A673 (cell line): ENCODE results near the gene SLC16A11.
A peak's percentile ranks its signal among the peaks of the same experiment; 100 is the strongest.

Source experiments
- EZH2 ChIP-seq: fragments of 200-600 bp; sonication (generic); IDR thresholded peaks from 2 replicates; pipeline ENCODE4 v1.6.1; 2017; ENCODE audit warnings: borderline replicate concordance, low read depth, mild to moderate bottlenecking, mixed read lengths, antibody characterized with exemption, low read length; ENCODE audit not compliant: poor library complexity, severe bottlenecking
- TF ChIP-seq, protein P1 (sequence below): fragments of 300-800, 200-600 bp; sonication (generic); conservative IDR thresholded peaks from 2 replicates; pipeline ENCODE4 v1.5.1; 2017; ENCODE audit warnings: low read depth, mild to moderate bottlenecking, antibody characterized with exemption, low read length, moderate library complexity, mixed read lengths

DNA sequence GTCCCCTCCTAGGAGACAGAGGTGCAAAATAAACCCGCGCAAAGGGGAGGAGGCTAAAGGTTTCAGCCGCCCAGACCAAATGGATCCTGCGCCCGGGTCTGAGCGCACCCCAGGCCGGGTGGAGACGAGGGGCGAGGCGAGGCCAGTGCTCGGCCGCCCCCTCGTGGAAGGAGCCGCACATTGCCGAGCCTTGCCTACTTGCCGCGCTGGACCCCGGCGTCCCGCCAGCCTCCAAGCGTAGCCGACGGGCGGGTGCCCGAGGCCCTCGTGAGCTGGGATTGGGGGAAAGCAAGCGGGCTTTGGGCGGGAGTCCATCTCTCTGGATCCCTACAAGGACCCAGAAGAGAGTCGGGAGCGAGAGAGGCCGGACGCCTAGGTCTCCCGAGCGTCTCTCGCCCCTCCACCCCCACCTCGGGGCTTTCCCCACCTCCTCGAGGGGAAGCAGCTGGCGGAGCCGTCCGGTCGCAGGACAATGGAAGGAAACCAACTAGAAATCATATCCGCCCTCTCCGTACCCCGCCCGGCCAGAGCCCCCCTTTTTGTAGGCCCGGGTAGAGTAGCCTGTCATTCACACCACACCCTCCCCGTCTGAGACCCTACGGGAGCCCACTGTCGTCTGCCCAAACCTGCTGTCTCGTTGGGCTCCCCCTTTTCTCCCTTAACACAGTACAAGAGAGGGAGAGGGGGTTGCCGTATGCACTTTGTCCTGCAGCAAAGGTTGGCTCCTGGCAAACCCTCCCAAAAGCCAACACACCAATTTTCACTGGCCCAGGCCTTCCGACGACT lies 21.7 kb downstream of the SLC16A11 start:
- TF ChIP-seq, protein P1, sequence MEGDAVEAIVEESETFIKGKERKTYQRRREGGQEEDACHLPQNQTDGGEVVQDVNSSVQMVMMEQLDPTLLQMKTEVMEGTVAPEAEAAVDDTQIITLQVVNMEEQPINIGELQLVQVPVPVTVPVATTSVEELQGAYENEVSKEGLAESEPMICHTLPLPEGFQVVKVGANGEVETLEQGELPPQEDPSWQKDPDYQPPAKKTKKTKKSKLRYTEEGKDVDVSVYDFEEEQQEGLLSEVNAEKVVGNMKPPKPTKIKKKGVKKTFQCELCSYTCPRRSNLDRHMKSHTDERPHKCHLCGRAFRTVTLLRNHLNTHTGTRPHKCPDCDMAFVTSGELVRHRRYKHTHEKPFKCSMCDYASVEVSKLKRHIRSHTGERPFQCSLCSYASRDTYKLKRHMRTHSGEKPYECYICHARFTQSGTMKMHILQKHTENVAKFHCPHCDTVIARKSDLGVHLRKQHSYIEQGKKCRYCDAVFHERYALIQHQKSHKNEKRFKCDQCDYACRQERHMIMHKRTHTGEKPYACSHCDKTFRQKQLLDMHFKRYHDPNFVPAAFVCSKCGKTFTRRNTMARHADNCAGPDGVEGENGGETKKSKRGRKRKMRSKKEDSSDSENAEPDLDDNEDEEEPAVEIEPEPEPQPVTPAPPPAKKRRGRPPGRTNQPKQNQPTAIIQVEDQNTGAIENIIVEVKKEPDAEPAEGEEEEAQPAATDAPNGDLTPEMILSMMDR = peak; percentile 96
- TF ChIP-seq EZH2 = no peak
